ENCODE data around the gene ACAA1. TPM values are rescaled to one million over a fixed set of nuclear protein-coding genes. Genes with fewer than 3 reads are reported as not detected.

Gene ACAA1
- total RNA-seq, 1 experiment from 2014 or later, result 76.4 TPM

- CTCF ChIA-PET, result interaction anchor here (1.4 kb wide), 1 partner anchor 181 kb away, joined by 3 read pairs; the partner anchor contains the start of gene XYLB
- peaks cover 51% of the 10 kb centered on the region for H3K4me1 ChIP-seq (ENCODE audit: insufficient read depth, low read length)
Measured at GRCh38 chr3:38165722-38166387, 28.9 kb upstream of the ACAA1 start.

GRCh38 chr3:38164952-38165721 lies 28.2 kb upstream of the ACAA1 start, which contains the start of gene OXSR1:
OXSR1 (plus strand) TSS chr3:38165537; CDS start chr3:38165877, 340 bp downstream.
- peaks cover 44% of the 10 kb centered on the region for H3K4me1 ChIP-seq (ENCODE audit: insufficient read depth, low read length)
- intact Hi-C loops (cut with micrococcal nuclease), result loop anchor here (1.0 kb wide), 3 partner anchors 28 to 161 kb away; partner anchors contain the start of gene ACAA1
- no peaks in the 10 kb centered on the region for H3K9me2 ChIP-seq (replicated peaks; ENCODE audit: low read length)
- no peaks in the 10 kb centered on the region for H3K36me3 ChIP-seq (ENCODE audit: low read depth, low read length)
- H2AFZ ChIP-seq (ENCODE audit: low read length), result peak within 1 kb of the TSS; percentile 93
- no peaks in the 10 kb centered on the region for H3K9me3 ChIP-seq (ENCODE audit: low read length)
- no peaks in the 10 kb centered on the region for H3K27me3 ChIP-seq (ENCODE audit: low read length)
- ATAC-seq (peak; percentile 84), DNase-seq (peak; percentile 100)
- H3K4me2 ChIP-seq (ENCODE audit: low read length), result peak within 1 kb of the TSS; percentile 93
- H3F3A ChIP-seq (ENCODE audit: low read length, unreplicated experiment), result peaks cover 3% of the 10 kb centered on the region
- no TSS peak for BruUV-seq (replicated peaks)
- peaks cover 48% of the 10 kb centered on the region for H3K79me2 ChIP-seq (ENCODE audit: low read length)
- TF ChIP-seq EZH2 (IDR thresholded peaks at IDR 0.05; ENCODE audit: low read length, unreplicated experiment), result no peak
- no peak for TF ChIP-seq EZH2phosphoT487 (IDR thresholded peaks at IDR 0.05; ENCODE audit: borderline replicate concordance, low read length)
- no peak for TF ChIP-seq CTCF (conservative IDR thresholded peaks at IDR 0.05; ENCODE audit: low read depth, low read length)
- H4K20me1 ChIP-seq (ENCODE audit: low read length), result peaks cover 23% of the 10 kb centered on the region
- ChIA-PET CTCF (interaction anchor here (0.6 to 1.4 kb wide), 3 partner anchors 21 to 182 kb away, joined by 3 to 5 read pairs (median 4); partner anchors contain the start of gene XYLB), POLR2A (ENCODE audit: unreplicated experiment) (interaction anchor here (0.7 to 1.8 kb wide), 6 partner anchors 9 to 317 kb away, joined by 3 to 22 read pairs (median 4); partner anchors contain the start of gene ACAA1)
- peak within 1 kb of the TSS; percentile 97 for H3K27ac ChIP-seq (ENCODE audit: low read length)
- peak within 1 kb of the TSS; percentile 94 for H3K4me3 ChIP-seq (ENCODE audit: low read length)
- peak within 1 kb of the TSS; percentile 96 for H3K9ac ChIP-seq (ENCODE audit: low read length)

More at GRCh38 chr3:38165722-38166387, 28.9 kb upstream of the ACAA1 start:
- ATAC-seq, result peak; percentile 9; the same call in 1 of the 2 replicates
- BruUV-seq (replicated peaks), result no TSS peak
- peaks cover 3% of the 10 kb centered on the region for H3F3A ChIP-seq (ENCODE audit: low read length, unreplicated experiment)
- H4K20me1 ChIP-seq (ENCODE audit: low read length), result peaks cover 30% of the 10 kb centered on the region
- POLR2A ChIA-PET (ENCODE audit: unreplicated experiment), result interaction anchor here (0.6 to 1.8 kb wide), 6 partner anchors 12 to 316 kb away, joined by 3 to 22 read pairs (median 8); partner anchors contain the start of gene ACAA1
- peaks cover 55% of the 10 kb centered on the region for H3K79me2 ChIP-seq (ENCODE audit: low read length)
- H2AFZ ChIP-seq (ENCODE audit: low read length), result peak overlapping the region; percentile 93
- no peaks in the 10 kb centered on the region for H3K9me3 ChIP-seq (ENCODE audit: low read length)
- H3K9me2 ChIP-seq (replicated peaks; ENCODE audit: low read length), result no peaks in the 10 kb centered on the region
- peak; percentile 26 for DNase-seq
- H3K27ac ChIP-seq (ENCODE audit: low read length), result peak overlapping the region; percentile 97
- intact Hi-C loops (cut with micrococcal nuclease), result loop anchor here (1.0 kb wide), 3 partner anchors 29 to 162 kb away; partner anchors contain the start of gene ACAA1
- no peaks in the 10 kb centered on the region for H3K36me3 ChIP-seq (ENCODE audit: low read depth, low read length)
- peak overlapping the region; percentile 96 for H3K9ac ChIP-seq (ENCODE audit: low read length)
- no peaks in the 10 kb centered on the region for H3K27me3 ChIP-seq (ENCODE audit: low read length)
- TF ChIP-seq CTCF (conservative IDR thresholded peaks at IDR 0.05; ENCODE audit: low read depth, low read length) (no peak), EZH2phosphoT487 (IDR thresholded peaks at IDR 0.05; ENCODE audit: borderline replicate concordance, low read length) (no peak), EZH2 (IDR thresholded peaks at IDR 0.05; ENCODE audit: low read length, unreplicated experiment) (no peak)
- H3K4me3 ChIP-seq (ENCODE audit: low read length), result peak overlapping the region; percentile 94
- peak overlapping the region; percentile 93 for H3K4me2 ChIP-seq (ENCODE audit: low read length)

Measured in PC-3 (cell line).